Measurements from ENCODE around the gene DRAP1.
"Not testable (repeated sequence)": the region's sequence is repeated elsewhere in the genome, so short reads cannot be mapped to it uniquely, and the experiment has no call there.

Gene DRAP1

DNA sequence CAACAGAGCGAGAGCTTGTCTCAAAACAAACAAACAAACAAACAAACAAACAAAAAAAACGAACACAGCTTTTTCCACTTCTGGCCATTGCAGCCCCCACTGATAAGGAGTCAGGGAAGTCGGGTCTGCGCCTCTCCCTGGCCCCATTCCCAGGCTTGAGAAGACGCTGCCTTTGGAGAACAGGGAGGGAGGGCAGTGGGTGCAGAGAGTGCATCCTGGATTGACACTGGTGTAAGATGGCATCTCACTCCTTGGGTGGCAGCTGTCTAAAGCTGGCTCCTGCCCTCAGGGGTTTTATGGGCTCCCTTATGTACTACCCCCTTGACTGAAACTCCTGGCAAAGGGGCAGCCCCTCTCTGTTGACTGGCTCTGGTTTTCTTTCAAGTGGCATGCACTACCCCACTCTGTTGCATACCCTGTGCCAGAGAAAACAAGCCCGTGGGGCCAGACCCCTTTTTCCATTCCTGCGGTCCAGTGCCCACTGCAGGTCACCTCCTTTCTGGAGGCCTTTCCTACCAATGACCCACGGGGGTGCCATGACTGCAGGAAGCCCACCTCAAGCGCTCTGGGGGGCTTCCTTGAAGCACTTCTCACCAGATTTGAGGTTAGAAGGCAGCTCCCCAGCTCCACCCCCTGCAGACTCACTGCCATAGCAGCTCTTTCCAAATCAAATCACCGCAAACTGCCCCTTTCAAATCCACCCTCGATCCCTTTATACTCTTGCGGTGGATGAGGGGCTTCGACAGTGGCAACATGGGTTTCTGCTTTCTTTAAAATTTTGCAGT, 12.7 kb downstream of the DRAP1 start:
- DNase-seq (ENCODE audit: low read depth), result no peak

DNA sequence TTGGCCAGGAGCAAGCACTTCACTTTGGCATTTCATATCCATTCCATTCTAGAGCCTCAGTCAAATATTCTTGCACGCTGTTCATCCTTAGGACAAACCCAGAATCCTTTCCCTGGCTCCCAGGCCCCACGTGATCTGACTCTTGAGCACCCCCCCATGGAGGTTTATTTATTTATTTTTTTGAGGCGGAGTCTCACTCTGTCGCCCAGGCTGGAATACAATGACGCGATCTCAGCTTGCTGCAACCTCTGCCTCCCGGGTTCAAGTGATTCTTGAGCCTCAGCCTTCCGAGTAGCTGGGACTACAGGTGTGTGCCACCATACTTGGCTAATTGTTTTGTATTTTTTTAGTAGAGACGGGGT, 13.3 kb downstream of the DRAP1 start:
- no peak for DNase-seq (ENCODE audit: low read depth)

DNA sequence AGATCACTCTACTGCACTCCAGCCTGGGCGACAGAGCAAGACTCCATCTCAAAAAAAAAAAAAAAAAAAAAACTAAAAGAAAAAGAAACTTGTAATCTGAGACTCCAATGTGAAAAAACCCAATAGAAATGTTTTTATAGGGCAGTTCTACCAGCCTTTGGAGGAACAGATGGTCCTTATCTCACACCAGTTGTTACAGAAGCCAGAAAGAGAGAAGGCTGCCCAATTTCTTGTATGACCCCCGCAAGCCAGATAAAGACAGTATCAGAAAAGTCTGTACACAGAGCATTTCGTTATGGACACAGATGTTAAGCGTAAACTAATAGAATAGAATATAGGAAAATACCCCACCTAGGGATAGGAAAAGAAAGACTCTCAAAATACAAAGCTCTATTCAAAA, 14.8 kb downstream of the DRAP1 start:
- no peak for DNase-seq (ENCODE audit: low read depth)

DNA sequence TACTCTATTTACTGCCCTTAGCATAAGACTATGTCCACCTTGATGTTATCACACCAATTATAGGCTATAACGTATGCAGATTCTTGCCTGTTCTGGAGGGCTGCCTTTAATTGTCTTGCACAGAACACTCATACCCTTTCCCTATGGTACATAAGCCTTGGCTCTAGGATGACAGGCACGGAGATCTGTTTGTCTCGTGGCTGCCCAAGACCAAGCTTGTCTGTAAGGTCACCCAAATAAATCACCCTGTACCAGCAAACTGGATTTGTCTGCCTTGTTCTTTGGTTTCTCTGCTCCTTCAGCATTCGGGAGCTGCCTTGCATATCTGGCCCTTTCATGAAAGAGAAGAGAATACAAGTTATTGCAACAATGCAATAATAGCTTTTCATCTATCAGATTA, 18.5 kb downstream of the DRAP1 start:
- DNase-seq (ENCODE audit: low read depth), result no peak

DNA sequence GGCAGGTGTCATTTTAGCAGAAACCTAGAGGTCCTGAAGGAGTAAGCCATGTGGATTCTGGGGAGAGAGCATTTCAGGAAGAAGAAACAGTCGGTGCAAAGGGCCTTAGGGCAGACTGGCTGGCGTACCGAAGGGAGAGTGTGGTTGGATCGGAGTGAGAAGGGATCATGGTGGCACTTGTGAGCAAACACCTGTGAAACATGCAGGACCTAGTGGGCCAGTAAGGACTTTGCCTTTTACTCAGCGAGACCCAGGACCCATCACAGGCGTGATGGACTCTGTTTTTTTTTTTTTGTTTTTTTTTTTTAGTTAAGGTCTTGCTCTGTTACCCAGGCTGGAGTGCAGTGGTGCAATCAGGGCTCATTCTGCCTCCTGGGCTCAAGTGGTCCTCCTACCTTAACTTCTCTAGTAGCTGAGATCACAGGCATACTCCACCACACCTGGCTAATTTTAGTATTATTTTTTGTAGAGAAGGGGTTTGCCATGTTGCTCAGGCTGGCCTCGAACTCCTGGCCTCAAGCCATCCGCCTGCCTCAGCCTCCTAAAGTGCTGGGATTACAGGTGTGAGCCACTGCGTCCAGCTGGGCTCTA, 22.6 kb downstream of the DRAP1 start:
- DNase-seq (ENCODE audit: low read depth), result no peak

DNA sequence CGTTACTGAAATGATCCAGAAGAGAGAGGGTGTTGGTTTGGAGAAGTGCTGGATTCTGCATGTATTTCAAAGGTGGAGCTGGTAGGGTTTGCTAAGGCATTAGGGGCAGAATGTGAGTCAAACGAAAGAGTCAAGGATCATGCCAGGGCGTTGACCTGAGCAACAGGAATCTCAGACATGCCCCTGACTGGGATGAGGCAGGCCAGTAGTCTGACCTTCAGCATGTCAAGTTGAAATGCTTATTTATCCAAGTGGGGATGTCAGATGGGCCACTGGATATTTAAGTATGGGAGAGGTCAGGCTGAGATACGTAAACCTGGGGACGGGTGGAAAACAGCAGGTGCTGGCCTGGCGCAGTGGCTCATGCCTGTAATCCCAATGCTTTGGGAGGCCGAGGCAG, 23.3 kb downstream of the DRAP1 start:
- no peak for DNase-seq (ENCODE audit: low read depth)

DNA sequence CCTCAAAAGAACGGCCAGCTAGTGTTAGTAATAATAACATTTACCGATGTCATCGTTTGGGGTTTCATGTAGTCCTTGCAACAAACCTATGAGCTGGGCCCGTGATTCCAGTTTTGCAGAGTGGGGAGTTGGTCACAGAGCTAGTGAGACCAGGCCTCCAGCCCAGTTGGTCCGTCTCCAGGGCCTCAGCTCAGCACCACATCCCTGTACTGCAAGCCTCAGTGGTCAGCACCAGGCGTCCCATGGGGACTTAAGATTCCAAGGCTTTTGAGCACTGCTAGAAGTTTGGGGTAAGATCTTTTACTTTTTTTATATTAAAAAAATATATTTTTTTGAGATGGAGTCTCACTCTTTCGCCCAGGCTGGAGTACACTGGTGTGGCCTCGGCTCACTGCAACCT, 25.0 kb downstream of the DRAP1 start:
- DNase-seq (ENCODE audit: low read depth), result no peak

DNA sequence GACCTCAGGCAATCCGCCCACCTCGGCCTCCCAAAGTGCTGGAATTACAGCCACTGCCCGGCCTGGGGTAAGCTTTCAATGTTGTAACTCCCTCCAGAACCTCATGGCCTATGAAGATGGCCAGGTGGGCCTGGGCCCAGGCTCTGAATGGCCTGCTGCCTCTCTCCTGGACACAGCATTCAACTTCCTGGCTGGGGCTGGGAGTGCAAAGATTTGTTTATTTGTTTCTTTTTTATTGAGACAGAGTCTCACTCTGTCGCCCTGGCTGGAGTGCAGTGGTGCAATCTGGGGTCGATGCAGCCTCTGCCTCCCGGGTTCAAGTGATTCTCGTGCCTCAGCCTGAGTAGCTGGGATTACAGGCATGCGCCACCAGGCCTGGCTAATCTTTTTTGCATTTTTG, 25.5 kb downstream of the DRAP1 start:
- DNase-seq (ENCODE audit: low read depth), result no peak

DNA sequence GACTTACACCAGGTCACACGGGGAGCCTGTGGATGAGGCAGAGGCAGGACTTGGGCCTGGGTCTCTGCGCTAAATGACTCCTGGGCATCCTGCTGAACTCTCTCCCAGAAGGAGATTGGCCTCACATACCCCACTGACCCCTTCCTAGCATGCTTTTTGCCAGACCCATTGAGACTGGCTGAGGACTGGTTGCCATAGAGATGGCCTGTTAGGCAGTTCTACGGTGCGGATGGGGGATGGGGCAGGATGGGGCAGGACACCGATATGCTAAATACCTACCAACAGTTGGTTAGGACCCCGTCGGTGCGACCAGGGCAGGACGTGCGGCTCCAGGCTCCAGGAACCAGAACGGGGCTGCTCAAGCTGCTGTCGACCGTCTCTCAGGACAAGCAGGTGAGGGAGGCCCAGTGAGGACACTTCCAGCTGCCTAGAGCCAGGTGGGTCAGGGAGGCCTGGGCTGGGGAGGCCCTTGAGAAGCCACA, 26.2 kb downstream of the DRAP1 start, which contains the start of gene TSGA10IP:
Gene TSGA10IP (plus strand): TSS at position 51 of the 482 bp plus-strand sequence. CDS start 196 bp downstream, at position 247.
- no peak for DNase-seq (ENCODE audit: low read depth)

DNA sequence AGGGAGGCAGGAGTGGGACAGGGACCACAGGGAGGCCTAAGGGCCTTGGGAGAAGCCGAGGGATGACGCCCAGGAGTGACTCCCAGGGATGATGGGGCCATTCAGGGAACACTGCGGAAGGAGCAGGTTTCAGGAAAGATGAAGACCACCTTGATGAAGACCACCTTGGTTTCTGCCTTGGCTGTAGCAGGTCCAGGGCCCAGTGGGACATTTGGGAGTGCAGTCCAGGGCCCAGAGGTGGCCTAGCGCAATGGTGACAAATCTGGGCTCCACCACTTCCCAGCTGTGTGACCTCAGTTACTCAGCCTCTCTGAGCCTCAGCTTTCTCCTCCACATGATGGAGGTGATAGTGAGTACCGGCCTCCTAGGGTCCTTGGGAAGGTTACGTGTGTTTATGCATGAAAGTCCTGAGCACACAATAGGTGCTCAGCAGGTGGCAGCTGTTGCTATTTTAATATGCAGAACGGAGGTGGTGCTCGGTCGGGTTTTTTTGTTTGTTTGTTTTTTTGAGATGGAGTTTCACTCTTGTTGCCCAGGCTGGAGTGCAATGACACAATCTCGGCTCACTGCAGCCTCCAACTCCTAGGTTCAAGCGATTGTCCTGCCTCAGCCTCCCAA, 26.8 kb downstream of the DRAP1 start:
- DNase-seq (ENCODE audit: low read depth), result no peak

DNA sequence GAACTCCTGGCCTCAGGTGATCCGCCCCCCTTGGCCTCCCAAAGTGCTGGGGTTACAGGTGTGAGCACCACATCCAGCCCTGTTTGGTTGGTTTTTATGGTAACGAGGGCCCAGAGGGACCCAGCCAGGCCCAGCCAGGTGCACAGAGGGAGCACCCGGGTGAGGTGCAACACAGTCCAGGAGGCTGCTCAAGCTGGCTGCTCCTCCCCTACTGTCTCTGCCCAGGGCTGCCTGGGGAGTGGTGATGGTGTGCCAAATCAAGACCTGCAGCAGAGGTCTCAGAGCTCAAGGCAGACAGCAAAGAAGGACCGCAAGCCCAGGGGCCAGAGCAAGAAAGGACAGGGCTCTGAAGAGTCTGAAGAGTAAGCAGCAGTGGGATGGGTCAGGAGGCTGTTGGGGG, 27.4 kb downstream of the DRAP1 start:
- no peak for DNase-seq (ENCODE audit: low read depth)

DNA sequence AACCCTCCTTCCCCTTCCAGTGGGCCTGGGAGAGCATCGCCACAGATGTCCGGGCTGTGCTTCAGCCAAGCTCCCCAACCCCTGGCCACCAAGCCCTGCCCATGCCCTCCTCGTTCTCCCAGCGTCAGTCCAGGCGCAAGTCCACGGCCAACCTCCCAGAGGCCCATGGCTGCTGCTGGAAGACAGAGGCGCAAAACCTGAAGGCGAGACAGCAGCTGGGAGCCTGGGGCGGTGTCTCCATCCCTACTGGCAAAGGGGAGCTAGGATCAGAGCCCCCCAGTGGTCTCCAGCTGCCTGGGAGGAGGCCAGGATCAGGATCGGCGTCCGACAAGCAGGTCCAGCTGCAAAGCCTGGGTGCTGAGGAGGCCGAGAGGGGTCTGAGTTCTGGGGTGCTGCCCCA, 27.9 kb downstream of the DRAP1 start:
- no peak for DNase-seq (ENCODE audit: low read depth)

DNA sequence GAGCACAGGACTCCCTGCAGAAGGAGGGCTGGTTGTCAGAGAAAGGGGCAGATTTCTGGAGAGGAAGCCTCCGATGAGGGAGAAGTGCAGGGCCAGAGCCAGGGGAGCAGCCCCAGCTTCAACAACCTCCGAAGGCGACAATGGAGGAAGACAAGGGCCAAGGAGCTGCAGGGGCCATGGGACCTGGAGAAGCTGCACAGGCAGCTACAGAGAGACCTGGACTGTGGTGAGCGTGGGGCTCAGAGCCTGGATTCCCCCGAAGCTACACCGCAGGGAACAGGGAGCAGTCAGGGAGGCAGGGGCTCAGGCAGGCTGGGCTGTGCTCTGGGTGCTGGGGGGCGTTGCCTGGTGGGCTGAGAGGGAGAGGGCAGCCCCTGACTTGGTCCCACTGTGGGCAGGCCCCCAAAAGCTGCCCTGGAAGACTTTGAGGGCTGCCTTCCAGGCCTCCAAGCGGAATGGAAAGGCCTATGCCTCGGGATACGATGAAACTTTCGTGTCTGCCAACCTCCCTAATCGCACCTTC, 28.4 kb downstream of the DRAP1 start:
- DNase-seq (ENCODE audit: low read depth), result no peak

DNA sequence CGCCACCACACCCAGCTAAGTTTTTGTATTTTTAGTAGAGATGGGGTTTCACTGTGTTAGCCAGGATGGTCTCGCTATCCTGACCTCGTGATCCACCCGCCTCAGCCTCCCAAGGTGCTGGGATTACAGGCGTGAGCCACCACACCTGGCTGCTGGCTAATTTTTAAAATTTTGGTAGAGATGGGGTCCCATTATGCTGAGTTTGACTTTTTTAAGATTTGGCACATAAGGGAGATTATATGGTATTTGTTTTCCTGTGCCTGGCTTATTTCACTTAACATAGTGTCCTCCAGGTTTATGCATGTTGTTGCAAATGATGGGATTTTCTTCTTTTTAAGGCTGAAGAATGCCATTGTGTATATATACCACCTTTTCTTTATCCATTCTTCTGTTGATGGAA, 31.5 kb downstream of the DRAP1 start:
- not testable (repeated sequence) for DNase-seq (ENCODE audit: low read depth)

DNA sequence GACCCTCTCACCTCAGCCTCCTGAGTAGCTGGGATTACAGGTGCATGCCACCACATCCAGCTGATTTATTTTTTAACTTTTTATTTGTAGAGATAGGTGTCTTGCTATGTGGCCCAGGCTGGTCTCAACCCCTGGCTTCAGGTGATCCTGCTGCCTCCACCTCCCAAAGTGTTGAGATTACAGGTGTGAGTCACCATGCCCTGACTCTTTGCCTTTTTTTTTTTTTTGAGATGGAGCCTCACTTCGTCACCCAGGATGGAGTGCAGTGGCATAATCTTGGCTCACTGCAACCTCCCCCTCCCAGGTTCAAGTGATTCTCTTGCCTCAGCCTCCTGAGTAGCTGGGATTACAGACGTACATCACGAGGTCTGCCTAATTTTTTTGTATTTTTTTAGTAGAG, 32.4 kb downstream of the DRAP1 start:
- DNase-seq (ENCODE audit: low read depth), result not testable (repeated sequence)

DNA sequence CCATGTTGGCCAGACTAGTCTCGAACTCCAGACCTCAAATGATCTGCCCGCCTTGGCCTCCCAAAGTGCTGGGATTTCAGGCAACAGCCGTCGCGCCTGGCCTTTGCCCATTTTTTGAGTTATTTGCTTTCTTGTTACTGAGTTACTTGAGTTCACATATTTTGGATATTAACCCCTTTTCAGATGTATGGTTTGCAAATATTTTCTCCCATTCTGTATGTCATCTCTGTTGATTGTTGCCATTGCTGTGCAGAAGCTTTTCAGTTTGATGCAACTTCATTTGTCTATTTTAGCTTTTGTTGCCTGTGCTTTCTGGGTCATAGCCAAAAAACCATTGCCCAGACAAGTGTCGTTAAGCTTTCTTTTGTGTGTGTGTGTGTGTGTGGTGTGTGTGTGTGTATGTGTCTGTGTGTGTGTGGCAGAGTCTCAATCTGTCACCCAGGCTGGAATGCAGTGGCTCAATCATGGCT, 32.9 kb downstream of the DRAP1 start:
- no peak for DNase-seq (ENCODE audit: low read depth)

DNA sequence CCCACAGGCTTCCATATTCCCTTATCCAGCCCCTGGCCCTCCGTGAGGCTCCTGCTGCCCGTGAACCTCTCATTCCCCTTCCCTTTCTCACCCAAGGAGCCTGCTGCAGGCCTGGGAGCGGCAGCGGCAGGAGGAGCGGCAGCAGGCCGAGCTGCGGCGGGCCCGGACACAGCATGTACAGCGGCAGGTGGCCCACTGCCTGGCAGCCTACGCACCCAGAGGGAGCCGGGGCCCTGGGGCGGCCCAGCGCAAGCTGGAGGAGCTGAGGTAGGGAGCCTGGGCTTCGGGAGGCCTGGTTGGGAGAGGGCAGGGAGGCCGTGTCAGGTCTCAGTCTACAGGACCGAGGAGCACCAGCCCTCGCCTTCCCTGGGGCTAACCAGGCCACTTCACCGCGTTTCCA, 34.2 kb downstream of the DRAP1 start:
- no peak for DNase-seq (ENCODE audit: low read depth)

DNA sequence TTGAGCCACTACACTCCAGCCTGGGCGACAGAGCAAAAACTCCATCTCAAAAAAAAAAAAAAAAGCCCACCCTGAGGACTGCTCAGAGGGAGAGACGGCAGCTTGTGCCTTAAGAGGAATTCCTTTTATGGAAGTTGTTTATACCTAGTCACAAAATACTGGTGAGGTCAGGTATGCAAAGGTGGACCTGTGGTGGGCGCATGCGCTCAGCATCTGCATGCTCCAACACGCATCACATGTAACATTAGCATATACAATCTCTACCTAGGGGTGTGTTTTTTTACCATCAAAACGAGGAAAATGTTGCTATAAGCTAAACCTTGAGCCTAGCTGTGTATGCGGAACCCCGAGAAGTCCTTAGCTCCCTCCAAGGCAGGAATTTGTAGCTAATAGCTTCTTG, 35.5 kb downstream of the DRAP1 start:
- no peak for DNase-seq (ENCODE audit: low read depth)

DNA sequence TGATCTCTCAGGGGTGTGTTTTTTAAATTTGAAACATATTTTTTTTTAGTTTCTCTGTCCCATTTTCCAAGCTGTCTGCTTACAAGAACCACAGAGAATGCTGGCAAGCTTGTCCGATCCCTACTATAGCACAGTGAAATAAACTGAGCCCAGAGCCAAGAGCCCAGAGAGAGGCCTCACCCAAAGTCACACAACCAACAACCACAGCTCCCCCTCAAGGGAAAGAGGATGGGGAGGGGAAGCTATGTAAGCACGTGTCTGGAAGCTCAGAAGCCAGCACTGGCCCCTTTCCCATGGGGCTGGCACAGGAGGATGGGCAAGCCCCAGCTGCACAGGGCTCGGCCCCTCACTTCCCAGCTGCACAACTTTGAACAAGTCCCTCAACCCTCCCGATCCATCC, 39.1 kb downstream of the DRAP1 start:
- DNase-seq (ENCODE audit: low read depth), result no peak

DNA sequence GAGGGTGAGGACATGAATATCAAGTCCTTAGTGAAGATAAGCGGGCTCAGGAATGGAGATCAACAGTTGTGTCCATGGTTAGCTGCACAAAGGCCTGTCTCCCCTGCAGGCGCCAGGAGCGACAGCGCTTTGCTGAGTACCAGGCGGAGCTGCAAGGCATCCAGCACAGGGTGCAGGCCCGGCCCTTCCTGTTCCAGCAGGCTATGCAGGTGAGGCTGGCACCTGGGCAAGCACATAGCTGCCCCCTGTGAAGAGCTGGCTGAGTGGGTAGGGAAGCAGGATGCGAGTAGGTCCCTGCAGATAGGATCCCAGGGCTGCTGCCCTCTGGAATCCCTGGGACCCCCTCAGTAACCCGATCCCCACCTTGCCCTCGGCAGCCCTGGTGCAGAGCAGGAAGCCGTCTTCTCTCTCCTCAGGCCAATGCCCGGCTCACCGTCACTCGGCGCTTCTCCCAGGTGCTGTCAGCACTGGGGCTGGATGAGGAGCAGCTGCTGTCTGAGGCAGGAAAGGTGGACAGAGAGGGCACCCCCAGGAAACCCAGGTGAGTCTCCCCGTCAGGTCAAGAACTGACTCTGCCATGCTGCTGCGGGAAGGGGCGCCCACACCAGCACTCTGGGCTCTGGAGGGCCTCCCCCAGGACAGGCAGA, 39.7 kb downstream of the DRAP1 start:
- DNase-seq (ENCODE audit: low read depth), result no peak

DNA sequence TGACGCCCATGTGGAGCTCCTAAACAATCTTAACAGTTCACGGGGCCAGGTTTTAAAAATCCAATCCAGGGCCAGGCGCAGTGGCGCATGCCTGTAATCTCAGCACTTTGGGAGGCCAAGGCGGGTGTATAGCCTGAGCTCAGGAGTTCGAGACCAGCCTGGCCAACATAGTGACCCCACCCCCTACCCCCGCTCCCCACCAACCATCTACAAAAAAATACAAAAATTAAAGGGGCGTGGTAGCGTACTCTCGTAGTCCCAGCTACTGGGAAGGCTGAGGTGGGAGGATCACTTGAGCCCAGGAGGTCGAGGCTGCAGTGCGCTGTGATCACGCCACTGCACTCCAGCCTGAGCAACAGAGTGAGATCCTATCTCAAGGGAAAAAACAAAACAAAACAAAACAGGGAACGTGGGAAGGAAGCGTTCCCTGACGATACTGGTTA, 41.6 kb downstream of the DRAP1 start:
- no peak for DNase-seq (ENCODE audit: low read depth)

Data from HS-27A (cell line).